SK-N-SH treated with all-trans-retinoic acid at 6 μM for 48 hours (cell line): Measurements from ENCODE around the gene PES1.

Source experiments
- ARNTL ChIP-seq: fragments of 450-650 bp; formaldehyde crosslinking; IDR thresholded peaks from 2 replicates; pipeline ENCODE4 v1.5.0; 2020; ENCODE audit warnings: low read depth, mild to moderate bottlenecking, moderate library complexity, borderline replicate concordance
- ESRRG ChIP-seq: fragments of 250-450 bp; sonication (Bioruptor Pico); IDR thresholded peaks from 2 replicates; pipeline ENCODE4 v1.6.1; 2021; ENCODE audit warnings: mild to moderate bottlenecking
- PPARA ChIP-seq: fragments of 250-450 bp; sonication (Bioruptor Pico); IDR thresholded peaks from 2 replicates; pipeline ENCODE4 v1.5.0; 2020; ENCODE audit warnings: mild to moderate bottlenecking, borderline replicate concordance
- RARB ChIP-seq: fragments of 250-450 bp; sonication (Bioruptor Pico); IDR thresholded peaks from 2 replicates; pipeline ENCODE4 v1.8.0; 2021; ENCODE audit warnings: mild to moderate bottlenecking, moderate library complexity
- TCF4 ChIP-seq: fragments of 250-450 bp; sonication (Bioruptor Pico); IDR thresholded peaks from 2 replicates; pipeline ENCODE4 v1.8.0; 2021; ENCODE audit warnings: mild to moderate bottlenecking, moderate library complexity, borderline replicate concordance
- TOX ChIP-seq: fragments of 250-450 bp; sonication (Bioruptor Pico); IDR thresholded peaks from 2 replicates; pipeline ENCODE4 v1.8.0; 2021; ENCODE audit warnings: mild to moderate bottlenecking, moderate library complexity, borderline replicate concordance
- ZFP30 ChIP-seq: fragments of 450-650 bp; formaldehyde crosslinking; IDR thresholded peaks from 2 replicates; pipeline ENCODE4 v1.5.0; 2022; ENCODE audit warnings: mild to moderate bottlenecking, moderate library complexity
- ZNF565 ChIP-seq: fragments of 450-650 bp; formaldehyde crosslinking; conservative IDR thresholded peaks from 2 replicates; pipeline ENCODE4 v1.5.0; 2020; ENCODE audit warnings: low read depth, mild to moderate bottlenecking, moderate library complexity
- ZNF8 ChIP-seq: fragments of 450-650 bp; formaldehyde crosslinking; IDR thresholded peaks from 2 replicates; pipeline ENCODE4 v1.5.0; 2020; ENCODE audit warnings: mild to moderate bottlenecking, moderate library complexity
- TF ChIP-seq, protein P1 (sequence below): fragments of 250-450 bp; sonication (Bioruptor Pico); IDR thresholded peaks from 2 replicates; pipeline ENCODE4 v1.8.0; 2020; ENCODE audit warnings: mild to moderate bottlenecking, moderate library complexity, borderline replicate concordance
- TF ChIP-seq, protein P2 (sequence below): fragments of 250-450 bp; sonication (Bioruptor Pico); IDR thresholded peaks from 2 replicates; pipeline ENCODE4 v1.8.0; 2021; ENCODE audit warnings: low read depth, mild to moderate bottlenecking, moderate library complexity, borderline replicate concordance
- TF ChIP-seq, protein P3 (sequence below): fragments of 250-450 bp; sonication (Bioruptor Pico); IDR thresholded peaks from 2 replicates; pipeline ENCODE4 v1.5.1; 2021; ENCODE audit warnings: mild to moderate bottlenecking, moderate library complexity
- TF ChIP-seq, protein P4 (sequence below): fragments of 250-450 bp; sonication (Bioruptor Pico); IDR thresholded peaks from 2 replicates; pipeline ENCODE4 v1.5.0; 2020; ENCODE audit warnings: mild to moderate bottlenecking, moderate library complexity

DNA sequence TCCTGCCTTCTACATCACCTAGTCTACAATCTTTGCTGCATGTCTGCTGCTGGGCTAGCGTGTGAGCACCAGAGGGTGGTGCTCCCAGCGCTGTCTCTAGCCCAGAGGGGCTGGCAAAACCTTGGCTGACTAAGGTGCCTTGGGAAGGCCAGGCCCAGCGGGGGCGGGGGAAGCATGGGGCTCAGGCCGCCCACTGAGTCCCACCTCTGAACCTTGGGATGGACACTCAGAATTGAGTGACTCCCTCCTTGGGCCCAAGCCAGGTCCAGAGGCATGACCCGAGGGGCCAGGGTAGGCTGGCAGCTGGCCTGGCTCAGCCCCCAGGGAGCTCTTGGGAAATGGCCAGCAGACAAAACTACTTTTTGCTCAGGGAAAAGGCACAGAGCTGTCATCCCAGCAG is 9.7 kb downstream of the PES1 start:
- no peak for TF ChIP-seq ZNF565 (CRISPR knock-in tag)
- TF ChIP-seq, protein P1, sequence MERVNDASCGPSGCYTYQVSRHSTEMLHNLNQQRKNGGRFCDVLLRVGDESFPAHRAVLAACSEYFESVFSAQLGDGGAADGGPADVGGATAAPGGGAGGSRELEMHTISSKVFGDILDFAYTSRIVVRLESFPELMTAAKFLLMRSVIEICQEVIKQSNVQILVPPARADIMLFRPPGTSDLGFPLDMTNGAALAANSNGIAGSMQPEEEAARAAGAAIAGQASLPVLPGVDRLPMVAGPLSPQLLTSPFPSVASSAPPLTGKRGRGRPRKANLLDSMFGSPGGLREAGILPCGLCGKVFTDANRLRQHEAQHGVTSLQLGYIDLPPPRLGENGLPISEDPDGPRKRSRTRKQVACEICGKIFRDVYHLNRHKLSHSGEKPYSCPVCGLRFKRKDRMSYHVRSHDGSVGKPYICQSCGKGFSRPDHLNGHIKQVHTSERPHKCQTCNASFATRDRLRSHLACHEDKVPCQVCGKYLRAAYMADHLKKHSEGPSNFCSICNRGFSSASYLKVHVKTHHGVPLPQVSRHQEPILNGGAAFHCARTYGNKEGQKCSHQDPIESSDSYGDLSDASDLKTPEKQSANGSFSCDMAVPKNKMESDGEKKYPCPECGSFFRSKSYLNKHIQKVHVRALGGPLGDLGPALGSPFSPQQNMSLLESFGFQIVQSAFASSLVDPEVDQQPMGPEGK (CRISPR knock-in tag) = no peak
- no peak for TF ChIP-seq ESRRG (CRISPR knock-in tag)
- no peak for TF ChIP-seq ARNTL (CRISPR knock-in tag)
- TF ChIP-seq, protein P2, sequence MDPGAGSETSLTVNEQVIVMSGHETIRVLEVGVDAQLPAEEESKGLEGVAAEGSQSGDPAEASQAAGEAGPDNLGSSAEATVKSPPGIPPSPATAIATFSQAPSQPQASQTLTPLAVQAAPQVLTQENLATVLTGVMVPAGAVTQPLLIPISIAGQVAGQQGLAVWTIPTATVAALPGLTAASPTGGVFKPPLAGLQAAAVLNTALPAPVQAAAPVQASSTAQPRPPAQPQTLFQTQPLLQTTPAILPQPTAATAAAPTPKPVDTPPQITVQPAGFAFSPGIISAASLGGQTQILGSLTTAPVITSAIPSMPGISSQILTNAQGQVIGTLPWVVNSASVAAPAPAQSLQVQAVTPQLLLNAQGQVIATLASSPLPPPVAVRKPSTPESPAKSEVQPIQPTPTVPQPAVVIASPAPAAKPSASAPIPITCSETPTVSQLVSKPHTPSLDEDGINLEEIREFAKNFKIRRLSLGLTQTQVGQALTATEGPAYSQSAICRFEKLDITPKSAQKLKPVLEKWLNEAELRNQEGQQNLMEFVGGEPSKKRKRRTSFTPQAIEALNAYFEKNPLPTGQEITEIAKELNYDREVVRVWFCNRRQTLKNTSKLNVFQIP (CRISPR knock-in tag) = no peak
- TF ChIP-seq ZNF8 (CRISPR knock-in tag) = no peak
- TF ChIP-seq RARB (CRISPR knock-in tag) = no peak
- no peak for TF ChIP-seq ZFP30 (CRISPR knock-in tag)
- TF ChIP-seq, protein P3, sequence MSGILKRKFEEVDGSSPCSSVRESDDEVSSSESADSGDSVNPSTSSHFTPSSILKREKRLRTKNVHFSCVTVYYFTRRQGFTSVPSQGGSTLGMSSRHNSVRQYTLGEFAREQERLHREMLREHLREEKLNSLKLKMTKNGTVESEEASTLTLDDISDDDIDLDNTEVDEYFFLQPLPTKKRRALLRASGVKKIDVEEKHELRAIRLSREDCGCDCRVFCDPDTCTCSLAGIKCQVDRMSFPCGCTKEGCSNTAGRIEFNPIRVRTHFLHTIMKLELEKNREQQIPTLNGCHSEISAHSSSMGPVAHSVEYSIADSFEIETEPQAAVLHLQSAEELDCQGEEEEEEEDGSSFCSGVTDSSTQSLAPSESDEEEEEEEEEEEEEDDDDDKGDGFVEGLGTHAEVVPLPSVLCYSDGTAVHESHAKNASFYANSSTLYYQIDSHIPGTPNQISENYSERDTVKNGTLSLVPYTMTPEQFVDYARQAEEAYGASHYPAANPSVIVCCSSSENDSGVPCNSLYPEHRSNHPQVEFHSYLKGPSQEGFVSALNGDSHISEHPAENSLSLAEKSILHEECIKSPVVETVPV = no peak
- no peak for TF ChIP-seq TCF4
- TF ChIP-seq TOX (CRISPR knock-in tag) = no peak
- TF ChIP-seq PPARA = no peak
- TF ChIP-seq, protein P4, sequence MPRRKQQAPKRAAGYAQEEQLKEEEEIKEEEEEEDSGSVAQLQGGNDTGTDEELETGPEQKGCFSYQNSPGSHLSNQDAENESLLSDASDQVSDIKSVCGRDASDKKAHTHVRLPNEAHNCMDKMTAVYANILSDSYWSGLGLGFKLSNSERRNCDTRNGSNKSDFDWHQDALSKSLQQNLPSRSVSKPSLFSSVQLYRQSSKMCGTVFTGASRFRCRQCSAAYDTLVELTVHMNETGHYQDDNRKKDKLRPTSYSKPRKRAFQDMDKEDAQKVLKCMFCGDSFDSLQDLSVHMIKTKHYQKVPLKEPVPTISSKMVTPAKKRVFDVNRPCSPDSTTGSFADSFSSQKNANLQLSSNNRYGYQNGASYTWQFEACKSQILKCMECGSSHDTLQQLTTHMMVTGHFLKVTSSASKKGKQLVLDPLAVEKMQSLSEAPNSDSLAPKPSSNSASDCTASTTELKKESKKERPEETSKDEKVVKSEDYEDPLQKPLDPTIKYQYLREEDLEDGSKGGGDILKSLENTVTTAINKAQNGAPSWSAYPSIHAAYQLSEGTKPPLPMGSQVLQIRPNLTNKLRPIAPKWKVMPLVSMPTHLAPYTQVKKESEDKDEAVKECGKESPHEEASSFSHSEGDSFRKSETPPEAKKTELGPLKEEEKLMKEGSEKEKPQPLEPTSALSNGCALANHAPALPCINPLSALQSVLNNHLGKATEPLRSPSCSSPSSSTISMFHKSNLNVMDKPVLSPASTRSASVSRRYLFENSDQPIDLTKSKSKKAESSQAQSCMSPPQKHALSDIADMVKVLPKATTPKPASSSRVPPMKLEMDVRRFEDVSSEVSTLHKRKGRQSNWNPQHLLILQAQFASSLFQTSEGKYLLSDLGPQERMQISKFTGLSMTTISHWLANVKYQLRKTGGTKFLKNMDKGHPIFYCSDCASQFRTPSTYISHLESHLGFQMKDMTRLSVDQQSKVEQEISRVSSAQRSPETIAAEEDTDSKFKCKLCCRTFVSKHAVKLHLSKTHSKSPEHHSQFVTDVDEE (CRISPR knock-in tag) = no peak
